ENCODE data around the gene THRB. TPM values are rescaled to one million over a fixed set of nuclear protein-coding genes. Genes with fewer than 3 reads are reported as not detected.

Gene THRB
- total RNA-seq, 1 experiment from 2014 or later: 9.7 TPM

- ChIA-PET CTCF (no interaction called here), POLR2A (ENCODE audit: unreplicated experiment) (interaction anchor here (0.5 kb wide), 1 partner anchor 339 kb away, joined by 8 read pairs; no protein-coding TSS in a partner anchor)
- no peak for DNase-seq
These were observed 345.6 kb downstream of the THRB start for GRCh38 chr3:24149032-24149431.

GRCh38 chr3:24145981-24146822 lies 348.4 kb downstream of the THRB start:
- CTCF ChIA-PET: no interaction called here
- no peaks in the 10 kb centered on the region for H3K9me2 ChIP-seq (ENCODE audit: insufficient read depth)
- no peaks in the 10 kb centered on the region for H3K79me2 ChIP-seq (ENCODE audit: low read depth)
- TF ChIP-seq, protein P1, sequence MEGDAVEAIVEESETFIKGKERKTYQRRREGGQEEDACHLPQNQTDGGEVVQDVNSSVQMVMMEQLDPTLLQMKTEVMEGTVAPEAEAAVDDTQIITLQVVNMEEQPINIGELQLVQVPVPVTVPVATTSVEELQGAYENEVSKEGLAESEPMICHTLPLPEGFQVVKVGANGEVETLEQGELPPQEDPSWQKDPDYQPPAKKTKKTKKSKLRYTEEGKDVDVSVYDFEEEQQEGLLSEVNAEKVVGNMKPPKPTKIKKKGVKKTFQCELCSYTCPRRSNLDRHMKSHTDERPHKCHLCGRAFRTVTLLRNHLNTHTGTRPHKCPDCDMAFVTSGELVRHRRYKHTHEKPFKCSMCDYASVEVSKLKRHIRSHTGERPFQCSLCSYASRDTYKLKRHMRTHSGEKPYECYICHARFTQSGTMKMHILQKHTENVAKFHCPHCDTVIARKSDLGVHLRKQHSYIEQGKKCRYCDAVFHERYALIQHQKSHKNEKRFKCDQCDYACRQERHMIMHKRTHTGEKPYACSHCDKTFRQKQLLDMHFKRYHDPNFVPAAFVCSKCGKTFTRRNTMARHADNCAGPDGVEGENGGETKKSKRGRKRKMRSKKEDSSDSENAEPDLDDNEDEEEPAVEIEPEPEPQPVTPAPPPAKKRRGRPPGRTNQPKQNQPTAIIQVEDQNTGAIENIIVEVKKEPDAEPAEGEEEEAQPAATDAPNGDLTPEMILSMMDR (conservative IDR thresholded peaks at IDR 0.05): no peak
- TF ChIP-seq EZH2 (IDR thresholded peaks at IDR 0.05; ENCODE audit: low read depth): no peak
- peaks cover 44% of the 10 kb centered on the region for H3K4me1 ChIP-seq (replicated peaks; ENCODE audit: insufficient read depth)
- BruUV-seq (replicated peaks): TSS peak; percentile 81
- H3K36me3 ChIP-seq (ENCODE audit: low read depth): peaks cover 7% of the 10 kb centered on the region; the same call in 1 of the 2 replicates
- no peaks in the 10 kb centered on the region for H4K20me1 ChIP-seq (ENCODE audit: insufficient read depth)
- H3F3A ChIP-seq (ENCODE audit: insufficient read depth, low read depth): peaks cover 14% of the 10 kb centered on the region; the same call in 1 of the 2 replicates
- H3K27me3 ChIP-seq (ENCODE audit: insufficient read depth, low read depth): no peaks in the 10 kb centered on the region
- DNase-seq: peak; percentile 52 to 84
- 0 out of 2 replicates have a peak, but pooled peaks cover 4% of the 10 kb centered on the region for H3K9me3 ChIP-seq (ENCODE audit: insufficient read depth, low read depth)
- H3K4me2 ChIP-seq: peak overlapping the region; percentile 60
- intact Hi-C loops (cut with micrococcal nuclease; ENCODE audit: unreplicated experiment): loop anchor here (1.0 to 10.0 kb wide), 4 partner anchors 10 to 539 kb away; no protein-coding TSS in a partner anchor
- POLR2A ChIA-PET (ENCODE audit: unreplicated experiment): interaction anchor here (1.6 kb wide), 1 partner anchor 10 kb away, joined by 5 read pairs; no protein-coding TSS in a partner anchor
- no peak overlapping the region for H2AFZ ChIP-seq
- H3K4me3 ChIP-seq: no peak overlapping the region
- peak overlapping the region; percentile 85 for H3K27ac ChIP-seq

More at GRCh38 chr3:24149032-24149431, 345.6 kb downstream of the THRB start:
- H3K9me2 ChIP-seq (ENCODE audit: insufficient read depth): no peaks in the 10 kb centered on the region
- no peak overlapping the region for H3K27ac ChIP-seq
- no peak overlapping the region for H2AFZ ChIP-seq
- no peak for TF ChIP-seq EZH2 (IDR thresholded peaks at IDR 0.05; ENCODE audit: low read depth)
- TF ChIP-seq, protein P1 (conservative IDR thresholded peaks at IDR 0.05): no peak
- no peak overlapping the region for H3K4me3 ChIP-seq
- peaks cover 14% of the 10 kb centered on the region; the same call in 1 of the 2 replicates for H3F3A ChIP-seq (ENCODE audit: insufficient read depth, low read depth)
- no peak overlapping the region for H3K4me2 ChIP-seq
- H3K79me2 ChIP-seq (ENCODE audit: low read depth): no peaks in the 10 kb centered on the region
- no TSS peak for BruUV-seq (replicated peaks)
- H3K9me3 ChIP-seq (ENCODE audit: insufficient read depth, low read depth): 0 out of 2 replicates have a peak, but pooled peaks cover 4% of the 10 kb centered on the region
- peaks cover 55% of the 10 kb centered on the region for H3K4me1 ChIP-seq (replicated peaks; ENCODE audit: insufficient read depth)
- no peaks in the 10 kb centered on the region for H4K20me1 ChIP-seq (ENCODE audit: insufficient read depth)
- intact Hi-C loops (cut with micrococcal nuclease; ENCODE audit: unreplicated experiment): loop anchor here (10.0 kb wide), 1 partner anchor 536 kb away; no protein-coding TSS in a partner anchor
- peaks cover 7% of the 10 kb centered on the region; the same call in 1 of the 2 replicates for H3K36me3 ChIP-seq (ENCODE audit: low read depth)
- H3K27me3 ChIP-seq (ENCODE audit: insufficient read depth, low read depth): no peaks in the 10 kb centered on the region

- no peaks in the 10 kb centered on the region for H4K20me1 ChIP-seq (ENCODE audit: insufficient read depth)
- DNase-seq: no peak
- H3F3A ChIP-seq (ENCODE audit: insufficient read depth, low read depth): peaks cover 14% of the 10 kb centered on the region; the same call in 1 of the 2 replicates
- no peaks in the 10 kb centered on the region for H3K27me3 ChIP-seq (ENCODE audit: insufficient read depth, low read depth)
- peaks cover 37% of the 10 kb centered on the region for H3K4me1 ChIP-seq (replicated peaks; ENCODE audit: insufficient read depth)
- H3K9me2 ChIP-seq (ENCODE audit: insufficient read depth): no peaks in the 10 kb centered on the region
- H3K9me3 ChIP-seq (ENCODE audit: insufficient read depth, low read depth): 0 out of 2 replicates have a peak, but pooled peaks cover 4% of the 10 kb centered on the region
- no TSS peak for BruUV-seq (replicated peaks)
- H3K4me2 ChIP-seq: peak overlapping the region; percentile 60
- TF ChIP-seq, protein P1 (conservative IDR thresholded peaks at IDR 0.05): no peak
- no peak for TF ChIP-seq EZH2 (IDR thresholded peaks at IDR 0.05; ENCODE audit: low read depth)
- intact Hi-C loops (cut with micrococcal nuclease; ENCODE audit: unreplicated experiment): loop anchor here (10.0 kb wide), 1 partner anchor 539 kb away; no protein-coding TSS in a partner anchor
- ChIA-PET POLR2A (ENCODE audit: unreplicated experiment) (interaction anchor here (1.6 kb wide), 1 partner anchor 11 kb away, joined by 5 read pairs; no protein-coding TSS in a partner anchor), CTCF (no interaction called here)
- H3K79me2 ChIP-seq (ENCODE audit: low read depth): no peaks in the 10 kb centered on the region
- H3K4me3 ChIP-seq: no peak overlapping the region
- peaks cover 5% of the 10 kb centered on the region; the same call in 1 of the 2 replicates for H3K36me3 ChIP-seq (ENCODE audit: low read depth)
- H2AFZ ChIP-seq: no peak overlapping the region
- H3K27ac ChIP-seq: peak overlapping the region; percentile 85
These were observed 349.2 kb downstream of the THRB start for GRCh38 chr3:24145481-24145880.
